ENCODE data around the gene GPR132. TPM values are rescaled to one million over a fixed set of nuclear protein-coding genes. Genes with fewer than 3 reads are reported as not detected.

GPR132 gene
- total and polyA plus RNA-seq, 2 of the 8 experiments (the other 6 are each of a cell fraction or from before 2014, with no cell fraction given): 0.11 TPM; not detected in 1

GRCh38 chr14:105102361-105102870 is 37.2 kb upstream of the GPR132 start (continued):
- TF ChIP-seq NANOG (IDR thresholded peaks at IDR 0.05; ENCODE audit: insufficient read depth, low read depth, low read length, poor library complexity, severe bottlenecking) (no peak), SIX5 (IDR thresholded peaks at IDR 0.05; ENCODE audit: low read depth, low read length) (no peak), EZH2 (IDR thresholded peaks at IDR 0.05; ENCODE audit: low read depth, low read length, severe bottlenecking) (no peak), YY1 (IDR thresholded peaks at IDR 0.05; ENCODE audit: low read depth, low read length) (no peak), POLR2AphosphoS5 (IDR thresholded peaks at IDR 0.05; ENCODE audit: low read depth, low read length) (no peak), RAD21 (IDR thresholded peaks at IDR 0.05 in 1 of 2, conservative IDR thresholded peaks at IDR 0.05 in 1 of 2; ENCODE audit: low read depth in 2 of 2, low read length in 2 of 2) (no peak), MAFK (IDR thresholded peaks at IDR 0.05; ENCODE audit: low read depth, low read length) (no peak), CHD1 (IDR thresholded peaks at IDR 0.05; ENCODE audit: low read depth, low read length) (no peak), JUND (IDR thresholded peaks at IDR 0.05; ENCODE audit: low read length) (no peak)

Measured in H1 (cell line).